ENCODE data around the gene MBOAT2. TPM values are rescaled to one million over a fixed set of nuclear protein-coding genes. Genes with fewer than 3 reads are reported as not detected.

Gene MBOAT2
- total RNA-seq, 5 donors from 2014 or later (not counting 1 experiment from before 2014, with no cell fraction given): 1.3 to 3.0 (median 2.7) TPM

DNA sequence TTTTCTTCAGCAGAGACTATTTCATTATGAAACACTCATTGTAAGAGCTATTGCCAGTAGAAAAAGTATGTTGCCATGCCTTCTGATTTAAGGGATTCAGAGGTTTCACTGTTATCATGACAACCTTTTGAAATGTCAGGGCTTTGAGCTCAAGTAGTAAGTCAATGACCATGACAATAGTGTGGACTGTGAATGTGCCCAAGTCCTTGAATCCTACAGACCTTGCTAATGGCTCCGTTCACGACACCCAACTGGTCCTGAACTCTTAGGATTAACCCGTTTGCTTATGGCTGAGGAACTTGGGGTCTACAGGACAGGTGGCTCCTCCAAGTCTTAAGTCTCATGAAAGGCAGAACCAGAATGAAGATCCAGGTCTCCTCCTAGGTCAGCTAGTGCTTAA is 148.5 kb downstream of the MBOAT2 start:
- Histone ChIP-seq H3K27me3 (replicated peaks in 1 of 2; ENCODE audit: control insufficient read depth in 2 of 2, extremely low read depth in 1 of 2, insufficient read depth in 2 of 2, low read length in 1 of 2) (no peaks in the 10 kb centered on the region), H3K36me3 (ENCODE audit: control insufficient read depth in 2 of 2, extremely low read depth in 1 of 2, insufficient read depth in 1 of 2, low read length in 1 of 2) (no peaks in the 10 kb centered on the region), H3K4me1 (ENCODE audit: control insufficient read depth in 1 of 2, extremely low read depth in 1 of 2, insufficient read depth in 2 of 2, low read length in 2 of 2) (no peaks in the 10 kb centered on the region), H3K4me3 (ENCODE audit: control insufficient read depth in 1 of 2, extremely low read depth in 1 of 2, low read length in 1 of 2) (no peak overlapping the region), H3K27ac (ENCODE audit: low read length) (no peak overlapping the region), H3K9me3 (no peaks in the 10 kb centered on the region)
- no peak overlapping the region for H3K4me3 Mint-ChIP-seq
- H3K9me3 Mint-ChIP-seq: no peaks in the 10 kb centered on the region
- ChIA-PET CTCF (no interaction called here), POLR2A (no interaction called here)
- ATAC-seq (replicated peaks in 1 of 4) (no peak), DNase-seq (no peak)
- WGBS (ENCODE audit: insufficient coverage): 90% methylated on average over 3 of the region's 3 CpGs
- H3K27ac Mint-ChIP-seq: no peak overlapping the region
- no peaks in the 10 kb centered on the region for H3K36me3 Mint-ChIP-seq
- peaks cover 8 to 9% of the 10 kb centered on the region in 2 donors for H3K27me3 Mint-ChIP-seq
- no peaks in the 10 kb centered on the region for H3K4me1 Mint-ChIP-seq

DNA sequence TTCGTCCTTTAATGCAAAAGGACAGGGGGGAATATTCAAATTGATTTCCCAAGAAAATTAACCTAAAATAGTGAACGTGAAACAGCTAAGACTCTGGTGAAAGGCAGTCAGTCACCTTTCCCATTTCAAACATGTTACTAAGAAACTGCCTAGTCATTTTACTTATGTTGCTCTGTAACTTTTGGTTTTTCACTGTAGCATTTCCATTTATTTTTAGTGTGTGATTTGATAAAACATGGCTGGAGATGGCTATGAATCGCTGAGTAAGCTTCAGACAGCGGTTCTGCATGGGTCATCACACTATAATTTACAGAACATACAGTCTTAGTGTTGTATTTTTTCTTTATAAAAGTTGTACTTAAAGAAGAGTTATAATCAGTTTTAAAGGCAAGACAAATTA is 150.1 kb downstream of the MBOAT2 start:
- ATAC-seq (replicated peaks in 1 of 4): no peak
- WGBS (ENCODE audit: insufficient coverage): no CpG with 5 or more reads among the region's 4 CpGs
- CTCF ChIA-PET: no interaction called here

DNA sequence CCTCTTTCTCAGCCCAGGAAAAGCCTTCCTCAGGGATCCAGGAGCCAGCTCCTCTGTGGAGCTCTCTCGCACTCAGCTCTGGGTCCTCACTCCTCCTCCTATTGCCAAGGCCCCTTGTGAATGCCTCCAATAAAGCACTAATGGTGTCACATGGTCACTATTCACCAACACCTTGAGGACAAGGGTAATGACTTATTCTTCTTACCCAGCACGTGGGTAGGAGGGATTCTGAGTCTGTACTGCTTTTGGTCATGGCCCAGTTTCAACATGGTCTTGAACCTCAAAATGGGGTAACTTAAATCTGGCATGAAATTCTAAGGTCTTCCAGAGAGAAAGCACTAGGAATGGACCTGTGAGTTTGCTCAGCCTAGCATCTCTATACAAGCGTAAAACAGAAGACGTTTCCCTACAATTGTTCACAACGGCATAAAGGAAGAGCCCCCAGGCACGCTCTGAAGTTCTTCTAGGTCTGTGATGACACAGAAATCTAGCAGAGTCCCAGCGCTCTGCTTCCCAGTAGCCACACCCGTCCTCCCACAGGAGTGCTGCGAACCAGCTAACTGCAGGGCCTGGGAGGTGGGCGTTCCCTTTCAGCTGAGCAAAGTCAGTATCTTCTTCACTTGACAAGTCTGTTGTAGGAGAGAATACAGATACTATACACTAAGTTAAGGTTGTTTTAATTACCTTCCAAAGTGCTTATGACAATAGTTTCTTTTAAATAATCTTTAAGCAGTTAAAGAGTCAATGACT is 151.5 kb downstream of the MBOAT2 start:
- Mint-ChIP-seq H3K4me3 (no peak overlapping the region), H3K9me3 (no peaks in the 10 kb centered on the region), H3K36me3 (no peaks in the 10 kb centered on the region), H3K4me1 (no peaks in the 10 kb centered on the region), H3K27ac (no peak overlapping the region), H3K27me3 (peaks cover 11 to 18% of the 10 kb centered on the region in 2 donors)
- Histone ChIP-seq H3K27ac (ENCODE audit: low read length) (no peak overlapping the region), H3K9me3 (no peaks in the 10 kb centered on the region), H3K36me3 (ENCODE audit: control insufficient read depth in 2 of 2, extremely low read depth in 1 of 2, insufficient read depth in 1 of 2, low read length in 1 of 2) (no peaks in the 10 kb centered on the region), H3K4me1 (ENCODE audit: control insufficient read depth in 1 of 2, extremely low read depth in 1 of 2, insufficient read depth in 2 of 2, low read length in 2 of 2) (no peaks in the 10 kb centered on the region), H3K27me3 (replicated peaks in 1 of 2; ENCODE audit: control insufficient read depth in 2 of 2, extremely low read depth in 1 of 2, insufficient read depth in 2 of 2, low read length in 1 of 2) (peaks cover 0 to 9% of the 10 kb centered on the region in 2 experiments), H3K4me3 (ENCODE audit: control insufficient read depth in 1 of 2, extremely low read depth in 1 of 2, low read length in 1 of 2) (no peak overlapping the region)
- ATAC-seq (replicated peaks in 1 of 4): no peak
- CTCF ChIA-PET: no interaction called here
- WGBS (ENCODE audit: insufficient coverage): 81% methylated on average over 5 of the region's 10 CpGs
- POLR2A ChIA-PET: no interaction called here
- DNase-seq: no peak

More for the DNA sequence above, 150.1 kb downstream of the MBOAT2 start:
- H3K4me1 Mint-ChIP-seq: no peaks in the 10 kb centered on the region
- no peaks in the 10 kb centered on the region for H3K9me3 Mint-ChIP-seq
- POLR2A ChIA-PET: no interaction called here
- H3K27ac Mint-ChIP-seq: no peak overlapping the region
- peaks cover 11 to 12% of the 10 kb centered on the region in 2 donors for H3K27me3 Mint-ChIP-seq
- Histone ChIP-seq H3K36me3 (ENCODE audit: control insufficient read depth in 2 of 2, extremely low read depth in 1 of 2, insufficient read depth in 1 of 2, low read length in 1 of 2) (no peaks in the 10 kb centered on the region), H3K4me3 (ENCODE audit: control insufficient read depth in 1 of 2, extremely low read depth in 1 of 2, low read length in 1 of 2) (no peak overlapping the region), H3K27ac (ENCODE audit: low read length) (no peak overlapping the region), H3K9me3 (no peaks in the 10 kb centered on the region), H3K27me3 (replicated peaks in 1 of 2; ENCODE audit: control insufficient read depth in 2 of 2, extremely low read depth in 1 of 2, insufficient read depth in 2 of 2, low read length in 1 of 2) (peaks cover 0 to 4% of the 10 kb centered on the region in 2 experiments), H3K4me1 (ENCODE audit: control insufficient read depth in 1 of 2, extremely low read depth in 1 of 2, insufficient read depth in 2 of 2, low read length in 2 of 2) (no peaks in the 10 kb centered on the region)
- no peaks in the 10 kb centered on the region for H3K36me3 Mint-ChIP-seq
- no peak overlapping the region for H3K4me3 Mint-ChIP-seq
- DNase-seq: no peak

DNA sequence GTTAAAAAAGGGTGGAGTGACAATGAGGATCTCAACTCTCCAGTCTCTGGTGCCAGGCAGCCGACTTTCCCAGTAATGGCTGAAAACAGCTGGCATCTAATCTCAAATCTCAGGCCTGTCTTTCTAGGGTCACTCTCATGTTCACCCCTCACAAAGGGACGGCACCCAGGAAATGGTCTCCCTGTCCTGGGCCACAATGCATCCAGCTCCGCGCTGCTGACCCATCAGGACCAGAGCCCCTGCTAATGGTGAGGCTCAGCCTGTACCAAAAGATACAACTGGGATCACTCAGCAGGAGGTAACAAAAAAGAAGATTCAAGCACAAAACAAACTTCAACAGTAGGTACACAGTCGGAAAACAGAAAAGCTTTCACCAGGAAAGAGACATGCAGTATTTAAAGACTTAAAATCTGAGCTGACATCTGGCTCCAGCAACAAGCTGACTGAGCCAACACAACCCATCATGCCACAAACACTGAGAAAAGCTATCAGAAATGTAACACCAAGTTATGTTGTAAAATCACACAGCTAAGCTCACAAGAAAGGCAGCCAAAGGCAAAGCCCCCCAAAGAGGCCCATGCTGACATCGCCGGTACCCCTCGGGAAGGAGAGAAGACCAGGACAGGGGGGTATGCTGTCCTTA is 152.5 kb downstream of the MBOAT2 start:
- CTCF ChIA-PET: no interaction called here
- POLR2A ChIA-PET: no interaction called here
- no peaks in the 10 kb centered on the region for H3K36me3 ChIP-seq (ENCODE audit: control insufficient read depth in 2 of 2, extremely low read depth in 1 of 2, insufficient read depth in 1 of 2, low read length in 1 of 2)
- ATAC-seq (replicated peaks in 1 of 4) (no peak), DNase-seq (no peak)
- H3K27me3 ChIP-seq (replicated peaks in 1 of 2; ENCODE audit: control insufficient read depth in 2 of 2, extremely low read depth in 1 of 2, insufficient read depth in 2 of 2, low read length in 1 of 2): peaks cover 0 to 12% of the 10 kb centered on the region in 2 experiments
- H3K27me3 Mint-ChIP-seq: peaks cover 20 to 28% of the 10 kb centered on the region in 2 donors
- no peaks in the 10 kb centered on the region for H3K4me1 ChIP-seq (ENCODE audit: control insufficient read depth in 1 of 2, extremely low read depth in 1 of 2, insufficient read depth in 2 of 2, low read length in 2 of 2)
- H3K4me3 Mint-ChIP-seq: no peak overlapping the region
- no peaks in the 10 kb centered on the region for H3K9me3 Mint-ChIP-seq
- H3K27ac ChIP-seq (ENCODE audit: low read length): no peak overlapping the region
- H3K4me1 Mint-ChIP-seq: no peaks in the 10 kb centered on the region
- H3K36me3 Mint-ChIP-seq: no peaks in the 10 kb centered on the region
- WGBS (ENCODE audit: insufficient coverage): 100% methylated on average over 5 of the region's 8 CpGs
- no peak overlapping the region for H3K4me3 ChIP-seq (ENCODE audit: control insufficient read depth in 1 of 2, extremely low read depth in 1 of 2, low read length in 1 of 2)
- H3K9me3 ChIP-seq: no peaks in the 10 kb centered on the region
- H3K27ac Mint-ChIP-seq: no peak overlapping the region

DNA sequence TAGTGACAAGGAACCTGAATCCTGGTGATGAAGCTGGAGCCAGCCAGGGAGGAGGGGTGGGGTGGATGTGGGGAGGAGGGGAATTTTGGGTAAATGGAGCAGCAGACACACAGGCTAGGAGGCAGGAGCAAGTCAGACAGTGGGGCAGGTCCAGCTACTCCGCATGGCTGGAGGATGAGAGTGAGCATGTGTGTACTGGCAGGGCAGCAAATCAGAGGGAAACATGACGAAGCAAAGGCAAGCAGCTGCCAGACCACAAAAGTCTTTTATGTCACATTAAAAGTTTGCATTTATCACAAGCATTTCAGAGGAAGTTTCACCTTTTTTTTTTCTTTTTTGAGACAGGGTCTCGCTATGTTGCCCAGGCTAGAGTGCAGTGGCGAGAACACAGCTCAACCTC is 154.2 kb downstream of the MBOAT2 start:
- POLR2A ChIA-PET: no interaction called here
- Histone ChIP-seq H3K4me1 (ENCODE audit: control insufficient read depth in 1 of 2, extremely low read depth in 1 of 2, insufficient read depth in 2 of 2, low read length in 2 of 2) (no peaks in the 10 kb centered on the region), H3K4me3 (ENCODE audit: control insufficient read depth in 1 of 2, extremely low read depth in 1 of 2, low read length in 1 of 2) (no peak overlapping the region), H3K27me3 (replicated peaks in 1 of 2; ENCODE audit: control insufficient read depth in 2 of 2, extremely low read depth in 1 of 2, insufficient read depth in 2 of 2, low read length in 1 of 2) (peaks cover 0 to 21% of the 10 kb centered on the region in 2 experiments), H3K9me3 (no peaks in the 10 kb centered on the region), H3K27ac (ENCODE audit: low read length) (no peak overlapping the region), H3K36me3 (ENCODE audit: control insufficient read depth in 2 of 2, extremely low read depth in 1 of 2, insufficient read depth in 1 of 2, low read length in 1 of 2) (no peaks in the 10 kb centered on the region)
- H3K9me3 Mint-ChIP-seq: no peaks in the 10 kb centered on the region
- no peak overlapping the region for H3K4me3 Mint-ChIP-seq
- H3K27ac Mint-ChIP-seq: no peak overlapping the region
- CTCF ChIA-PET: no interaction called here
- H3K36me3 Mint-ChIP-seq: no peaks in the 10 kb centered on the region
- peaks cover 30 to 40% of the 10 kb centered on the region in 2 donors for H3K27me3 Mint-ChIP-seq
- 80% methylated on average over 1 of the region's 4 CpGs for WGBS (ENCODE audit: insufficient coverage)
- DNase-seq (no peak), ATAC-seq (replicated peaks in 1 of 4) (no peak)
- no peaks in the 10 kb centered on the region for H3K4me1 Mint-ChIP-seq

DNA sequence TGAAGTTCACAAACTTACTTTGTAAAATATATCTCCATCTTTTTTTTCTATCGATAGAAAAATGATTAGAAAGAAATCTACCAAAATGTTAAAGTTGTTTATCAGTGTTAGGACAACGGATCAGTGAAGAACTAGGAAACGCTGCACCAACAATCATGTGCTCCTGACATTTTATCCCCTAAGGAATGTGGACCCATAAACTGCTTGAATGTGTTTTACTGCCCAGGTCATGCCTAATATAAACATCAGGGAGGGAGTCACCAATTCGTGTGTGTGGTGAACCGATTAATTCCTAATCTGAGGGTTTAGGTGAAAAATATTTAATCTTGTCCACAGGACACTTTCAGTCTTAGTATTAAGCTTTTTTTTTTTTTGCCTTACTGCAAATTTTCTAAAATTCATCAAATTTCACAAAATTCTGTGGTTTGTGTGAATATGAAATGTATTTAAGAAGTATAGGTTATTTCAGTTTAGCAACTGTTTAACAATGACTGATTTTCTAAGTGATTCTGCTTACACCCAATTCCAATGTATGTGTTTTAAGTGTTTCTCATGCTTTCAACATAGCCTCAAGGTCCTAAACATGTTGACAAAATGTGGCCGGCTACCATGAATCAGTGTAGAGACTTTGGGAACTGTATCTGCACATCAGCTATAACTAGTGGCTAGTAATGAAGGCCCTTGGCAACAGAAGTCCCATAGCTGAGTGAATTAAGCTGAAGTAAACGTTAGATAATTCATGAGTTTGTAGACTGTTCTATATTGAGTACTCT is 155.0 kb downstream of the MBOAT2 start:
- Histone ChIP-seq H3K36me3 (ENCODE audit: control insufficient read depth in 2 of 2, extremely low read depth in 1 of 2, insufficient read depth in 1 of 2, low read length in 1 of 2) (no peaks in the 10 kb centered on the region), H3K27ac (ENCODE audit: low read length) (no peak overlapping the region), H3K4me3 (ENCODE audit: control insufficient read depth in 1 of 2, extremely low read depth in 1 of 2, low read length in 1 of 2) (no peak overlapping the region), H3K9me3 (no peaks in the 10 kb centered on the region), H3K27me3 (replicated peaks in 1 of 2; ENCODE audit: control insufficient read depth in 2 of 2, extremely low read depth in 1 of 2, insufficient read depth in 2 of 2, low read length in 1 of 2) (peaks cover 0 to 21% of the 10 kb centered on the region in 2 experiments), H3K4me1 (ENCODE audit: control insufficient read depth in 1 of 2, extremely low read depth in 1 of 2, insufficient read depth in 2 of 2, low read length in 2 of 2) (no peaks in the 10 kb centered on the region)
- 100% methylated on average over 1 of the region's 7 CpGs for WGBS (ENCODE audit: insufficient coverage)
- ATAC-seq (replicated peaks in 1 of 4): no peak
- Mint-ChIP-seq H3K36me3 (no peaks in the 10 kb centered on the region), H3K4me1 (no peaks in the 10 kb centered on the region), H3K9me3 (no peaks in the 10 kb centered on the region), H3K27me3 (peaks cover 30 to 40% of the 10 kb centered on the region in 2 donors), H3K4me3 (no peak overlapping the region), H3K27ac (no peak overlapping the region)
- ChIA-PET POLR2A (interaction anchor here in 1 of 2 donors (0.6 kb wide), 1 partner anchor 161 kb away, joined by 3 read pairs; no protein-coding TSS in a partner anchor), CTCF (interaction anchor here in 1 of 2 donors (0.6 to 0.7 kb wide), 2 partner anchors 1106 to 1424 kb away, joined by 3 to 4 read pairs; no protein-coding TSS in a partner anchor)
- no peak for DNase-seq

All from T-cell (primary cell).